ENCODE results near the gene PLCXD1.
"Not testable (repeated sequence)": the region's sequence is repeated elsewhere in the genome, so short reads cannot be mapped to it uniquely, and the experiment has no call there.

The PLCXD1 gene

GRCh38 chrX:292900-293897 lies 12.0 kb downstream of the PLCXD1 start:
- no peak for DNase-seq (ENCODE audit: low read depth in 2 of 2)

GRCh38 chrX:295136-295535 lies 14.0 kb downstream of the PLCXD1 start:
- DNase-seq (ENCODE audit: low read depth in 2 of 2), result no peak

GRCh38 chrX:298993-299392 lies 17.8 kb downstream of the PLCXD1 start:
- DNase-seq (ENCODE audit: low read depth in 2 of 2), result no peak

- DNase-seq (ENCODE audit: low read depth in 2 of 2), result no peak
Measured at GRCh38 chrX:300334-300733, 19.2 kb downstream of the PLCXD1 start.

GRCh38 chrX:302975-303374 lies 21.8 kb downstream of the PLCXD1 start:
- DNase-seq (ENCODE audit: low read depth in 2 of 2), result no peak

GRCh38 chrX:305781-306613 lies 24.8 kb downstream of the PLCXD1 start:
- not testable (repeated sequence) for DNase-seq (ENCODE audit: low read depth in 2 of 2)

GRCh38 chrX:306614-307251 lies 25.6 kb downstream of the PLCXD1 start:
- DNase-seq (ENCODE audit: low read depth in 2 of 2), result not testable (repeated sequence)

- no peak for DNase-seq (ENCODE audit: low read depth in 2 of 2)
Measured at GRCh38 chrX:307261-308111, 26.3 kb downstream of the PLCXD1 start.

GRCh38 chrX:308821-309520 lies 27.8 kb downstream of the PLCXD1 start:
- DNase-seq (ENCODE audit: low read depth in 2 of 2), result no peak

GRCh38 chrX:310621-311155 lies 29.5 kb downstream of the PLCXD1 start:
- no peak for DNase-seq (ENCODE audit: low read depth in 2 of 2)

GRCh38 chrX:311156-312129 lies 30.3 kb downstream of the PLCXD1 start:
- DNase-seq (ENCODE audit: low read depth in 2 of 2), result no peak

- DNase-seq (ENCODE audit: low read depth in 2 of 2), result no peak
Measured at GRCh38 chrX:312621-313331, 31.6 kb downstream of the PLCXD1 start.

- no peak for DNase-seq (ENCODE audit: low read depth in 2 of 2)
Measured at GRCh38 chrX:313546-313945, 32.4 kb downstream of the PLCXD1 start.

GRCh38 chrX:314049-314448 lies 32.9 kb downstream of the PLCXD1 start:
- DNase-seq (ENCODE audit: low read depth in 2 of 2), result no peak

GRCh38 chrX:314781-315595 lies 33.8 kb downstream of the PLCXD1 start:
- no peak for DNase-seq (ENCODE audit: low read depth in 2 of 2)

- no peak for DNase-seq (ENCODE audit: low read depth in 2 of 2)
Measured at GRCh38 chrX:316351-317325, 35.5 kb downstream of the PLCXD1 start.
